SK-N-SH treated with all-trans-retinoic acid at 6 μM for 48 hours (cell line): Measurements from ENCODE around the gene STEAP2.

ENCODE experiments used
- ATAC-seq: fragments of 200-7000 bp; cut with Tn5 transposase; 3 replicates; pipeline ENCODE4 v1.9.1; 2020; ENCODE audit warnings: mild to moderate bottlenecking, moderate library complexity
- BACH2 ChIP-seq: fragments of 250-450 bp; sonication (Bioruptor Pico); IDR thresholded peaks from 2 replicates; pipeline ENCODE4 v1.9.0; 2021; ENCODE audit warnings: mild to moderate bottlenecking, borderline replicate concordance
- CSDC2 ChIP-seq: fragments of 250-450 bp; sonication (Bioruptor Pico); IDR thresholded peaks from 2 replicates; pipeline ENCODE4 v1.5.0; 2020; ENCODE audit warnings: mild to moderate bottlenecking, moderate library complexity
- ESRRG ChIP-seq: fragments of 250-450 bp; sonication (Bioruptor Pico); IDR thresholded peaks from 2 replicates; pipeline ENCODE4 v1.6.1; 2021; ENCODE audit warnings: mild to moderate bottlenecking
- GLIS3 ChIP-seq: fragments of 250-450 bp; sonication (Bioruptor Pico); IDR thresholded peaks from 2 replicates; pipeline ENCODE4 v1.5.0; 2020; ENCODE audit warnings: mild to moderate bottlenecking, moderate library complexity
- ISL1 ChIP-seq: fragments of 250-450 bp; sonication (Bioruptor Pico); IDR thresholded peaks from 2 replicates; pipeline ENCODE4 v2.1.2; 2022; ENCODE audit warnings: mild to moderate bottlenecking, moderate library complexity
- OSR1 ChIP-seq: fragments of 250-450 bp; sonication (Bioruptor Pico); IDR thresholded peaks from 2 replicates; pipeline ENCODE4 v1.8.0; 2022; ENCODE audit warnings: moderate library complexity, mild to moderate bottlenecking, inconsistent platforms
- RARB ChIP-seq: fragments of 250-450 bp; sonication (Bioruptor Pico); IDR thresholded peaks from 2 replicates; pipeline ENCODE4 v1.8.0; 2021; ENCODE audit warnings: mild to moderate bottlenecking, moderate library complexity
- SNAI2 ChIP-seq: fragments of 250-450 bp; sonication (Bioruptor Pico); IDR thresholded peaks from 2 replicates; pipeline ENCODE4 v1.5.0; 2020; ENCODE audit warnings: mild to moderate bottlenecking, moderate library complexity
- TCF4 ChIP-seq: fragments of 250-450 bp; sonication (Bioruptor Pico); IDR thresholded peaks from 2 replicates; pipeline ENCODE4 v1.8.0; 2021; ENCODE audit warnings: mild to moderate bottlenecking, moderate library complexity, borderline replicate concordance
- TOX ChIP-seq: fragments of 250-450 bp; sonication (Bioruptor Pico); IDR thresholded peaks from 2 replicates; pipeline ENCODE4 v1.8.0; 2021; ENCODE audit warnings: mild to moderate bottlenecking, moderate library complexity, borderline replicate concordance
- ZC3H10 ChIP-seq: fragments of 250-450 bp; sonication (Bioruptor Pico); IDR thresholded peaks from 2 replicates; pipeline ENCODE4 v1.5.1; 2021; ENCODE audit warnings: mild to moderate bottlenecking, moderate library complexity
- ZFP3 ChIP-seq: fragments of 250-450 bp; sonication (Bioruptor Pico); IDR thresholded peaks from 2 replicates; pipeline ENCODE4 v1.5.0; 2020; ENCODE audit warnings: mild to moderate bottlenecking, moderate library complexity
- ZFP30 ChIP-seq: fragments of 450-650 bp; formaldehyde crosslinking; IDR thresholded peaks from 2 replicates; pipeline ENCODE4 v1.5.0; 2022; ENCODE audit warnings: mild to moderate bottlenecking, moderate library complexity
- ZNF565 ChIP-seq: fragments of 450-650 bp; formaldehyde crosslinking; conservative IDR thresholded peaks from 2 replicates; pipeline ENCODE4 v1.5.0; 2020; ENCODE audit warnings: low read depth, mild to moderate bottlenecking, moderate library complexity
- ZNF70 ChIP-seq: fragments of 450-650 bp; formaldehyde crosslinking; IDR thresholded peaks from 2 replicates; pipeline ENCODE4 v1.5.0; 2020; ENCODE audit warnings: mild to moderate bottlenecking, moderate library complexity
- ZNF8 ChIP-seq: fragments of 450-650 bp; formaldehyde crosslinking; IDR thresholded peaks from 2 replicates; pipeline ENCODE4 v1.5.0; 2020; ENCODE audit warnings: mild to moderate bottlenecking, moderate library complexity
- TF ChIP-seq, protein P1 (sequence below): fragments of 250-450 bp; sonication (Bioruptor Pico); IDR thresholded peaks from 2 replicates; pipeline ENCODE4 v1.8.0; 2021; ENCODE audit warnings: low read depth, mild to moderate bottlenecking, moderate library complexity, borderline replicate concordance
- TF ChIP-seq, protein P2 (sequence below): fragments of 250-450 bp; sonication (Bioruptor Pico); IDR thresholded peaks from 2 replicates; pipeline ENCODE4 v1.5.1; 2020; ENCODE audit warnings: low read depth, mild to moderate bottlenecking, moderate library complexity
- TF ChIP-seq, protein P3 (sequence below): fragments of 250-450 bp; sonication (Bioruptor Pico); IDR thresholded peaks from 2 replicates; pipeline ENCODE4 v1.8.0; 2020; ENCODE audit warnings: mild to moderate bottlenecking, moderate library complexity, borderline replicate concordance
- TF ChIP-seq, protein P4 (sequence below): fragments of 250-450 bp; sonication (Bioruptor Pico); IDR thresholded peaks from 2 replicates; pipeline ENCODE4 v1.5.1; 2021; ENCODE audit warnings: mild to moderate bottlenecking, moderate library complexity
- TF ChIP-seq, protein P5 (sequence below): fragments of 250-450 bp; sonication (Bioruptor Pico); IDR thresholded peaks from 2 replicates; pipeline ENCODE4 v1.5.0; 2020; ENCODE audit warnings: mild to moderate bottlenecking, moderate library complexity

STEAP2 gene

DNA sequence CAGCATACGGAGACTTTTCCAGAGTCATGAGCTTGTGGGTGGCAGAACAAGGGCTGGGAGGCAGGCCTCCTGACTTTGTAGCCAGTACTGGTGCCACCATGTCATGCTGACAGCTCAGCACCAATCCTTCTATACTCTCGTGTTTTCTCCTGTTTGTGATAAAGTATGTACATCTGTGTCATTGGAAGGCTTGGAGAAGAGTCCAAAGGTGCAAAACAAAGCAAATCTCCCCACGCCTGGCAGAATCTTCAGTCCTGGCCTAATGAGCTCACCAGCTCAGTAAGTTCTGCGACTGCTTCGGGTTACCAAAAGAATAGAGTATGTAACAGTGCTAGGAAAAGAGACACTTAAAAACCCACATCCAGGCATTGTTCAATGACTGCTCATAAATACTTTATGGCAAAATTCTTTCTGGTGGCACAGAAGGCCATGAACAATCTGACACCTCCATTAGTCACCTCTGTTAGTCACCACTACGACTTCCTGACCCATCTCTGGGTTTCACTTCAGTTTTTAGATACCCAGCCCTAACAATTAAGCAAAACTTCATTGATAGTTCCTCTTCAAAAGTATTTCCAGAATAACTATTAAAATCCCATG, 32.8 kb upstream of the STEAP2 start:
- peak; percentile 92 for ATAC-seq
- TF ChIP-seq, protein P1, sequence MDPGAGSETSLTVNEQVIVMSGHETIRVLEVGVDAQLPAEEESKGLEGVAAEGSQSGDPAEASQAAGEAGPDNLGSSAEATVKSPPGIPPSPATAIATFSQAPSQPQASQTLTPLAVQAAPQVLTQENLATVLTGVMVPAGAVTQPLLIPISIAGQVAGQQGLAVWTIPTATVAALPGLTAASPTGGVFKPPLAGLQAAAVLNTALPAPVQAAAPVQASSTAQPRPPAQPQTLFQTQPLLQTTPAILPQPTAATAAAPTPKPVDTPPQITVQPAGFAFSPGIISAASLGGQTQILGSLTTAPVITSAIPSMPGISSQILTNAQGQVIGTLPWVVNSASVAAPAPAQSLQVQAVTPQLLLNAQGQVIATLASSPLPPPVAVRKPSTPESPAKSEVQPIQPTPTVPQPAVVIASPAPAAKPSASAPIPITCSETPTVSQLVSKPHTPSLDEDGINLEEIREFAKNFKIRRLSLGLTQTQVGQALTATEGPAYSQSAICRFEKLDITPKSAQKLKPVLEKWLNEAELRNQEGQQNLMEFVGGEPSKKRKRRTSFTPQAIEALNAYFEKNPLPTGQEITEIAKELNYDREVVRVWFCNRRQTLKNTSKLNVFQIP (CRISPR knock-in tag), result 0 out of 2 replicates have a peak, but pooled peaks have one; percentile 18
- TF ChIP-seq OSR1 (CRISPR knock-in tag) (0 out of 2 replicates have a peak, but pooled peaks have one; percentile 29), GLIS3 (CRISPR knock-in tag) (no peak)

DNA sequence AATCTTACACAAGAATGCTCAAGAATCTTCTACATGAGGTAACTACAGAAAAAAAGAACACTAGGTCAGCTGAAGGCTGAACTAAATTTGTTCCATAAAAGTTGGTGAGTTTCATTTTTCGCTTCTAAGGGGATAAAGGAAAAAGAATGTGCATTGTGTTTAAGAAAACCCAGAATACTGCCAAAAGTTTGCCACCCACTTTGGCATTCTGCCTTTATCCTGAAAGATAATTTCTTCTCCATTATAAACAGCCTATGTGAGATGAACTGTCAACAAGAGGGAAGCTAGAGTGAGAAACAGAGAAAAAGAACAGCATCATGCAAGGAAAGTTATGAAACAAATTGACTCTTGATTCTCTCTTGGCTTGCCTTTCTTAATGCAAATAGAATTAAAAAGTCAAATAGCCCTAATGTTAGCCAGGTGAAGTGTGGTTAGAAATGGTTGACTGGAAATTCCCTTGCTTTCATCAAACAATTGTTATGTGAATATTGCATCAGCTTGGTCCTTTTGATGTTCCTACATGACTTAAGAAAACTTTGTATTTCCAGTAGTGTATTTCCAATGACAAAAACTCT, 31.4 kb upstream of the STEAP2 start:
- ATAC-seq, result peak; percentile 47
- peak; percentile 21; the same call in 1 of the 2 replicates for TF ChIP-seq TOX (CRISPR knock-in tag)
- TF ChIP-seq, protein P2, sequence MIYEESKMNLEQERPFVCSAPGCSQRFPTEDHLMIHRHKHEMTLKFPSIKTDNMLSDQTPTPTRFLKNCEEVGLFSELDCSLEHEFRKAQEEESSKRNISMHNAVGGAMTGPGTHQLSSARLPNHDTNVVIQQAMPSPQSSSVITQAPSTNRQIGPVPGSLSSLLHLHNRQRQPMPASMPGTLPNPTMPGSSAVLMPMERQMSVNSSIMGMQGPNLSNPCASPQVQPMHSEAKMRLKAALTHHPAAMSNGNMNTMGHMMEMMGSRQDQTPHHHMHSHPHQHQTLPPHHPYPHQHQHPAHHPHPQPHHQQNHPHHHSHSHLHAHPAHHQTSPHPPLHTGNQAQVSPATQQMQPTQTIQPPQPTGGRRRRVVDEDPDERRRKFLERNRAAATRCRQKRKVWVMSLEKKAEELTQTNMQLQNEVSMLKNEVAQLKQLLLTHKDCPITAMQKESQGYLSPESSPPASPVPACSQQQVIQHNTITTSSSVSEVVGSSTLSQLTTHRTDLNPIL, result no peak
- TF ChIP-seq, all 23 proteins: peak for 1

DNA sequence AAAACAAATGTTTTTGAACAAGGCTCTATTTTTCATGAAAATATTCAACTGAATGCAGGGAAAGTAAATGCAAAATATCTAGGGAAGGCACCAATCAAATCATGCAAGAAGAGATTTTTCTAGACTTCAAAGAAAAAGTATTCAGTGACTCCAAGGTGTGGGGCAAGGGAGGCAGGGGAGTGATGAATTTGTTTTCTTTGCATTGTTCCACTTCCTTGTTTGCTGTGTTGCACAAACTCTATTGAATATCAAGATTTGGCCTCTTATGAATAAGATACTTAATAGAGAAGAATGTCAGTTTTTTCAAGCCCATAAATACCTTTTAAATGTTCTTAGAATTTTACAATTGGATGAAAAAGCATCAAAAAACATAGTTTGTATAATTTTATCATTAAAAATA, 30.9 kb upstream of the STEAP2 start:
- no peak for ATAC-seq
- TF ChIP-seq ZC3H10 (CRISPR knock-in tag), result no peak
- TF ChIP-seq CSDC2, result no peak
- no peak for TF ChIP-seq ZFP30 (CRISPR knock-in tag)
- no peak for TF ChIP-seq OSR1 (CRISPR knock-in tag)
- no peak for TF ChIP-seq ZNF70 (CRISPR knock-in tag)
- TF ChIP-seq TOX (CRISPR knock-in tag), result no peak
- no peak for TF ChIP-seq ZNF8
- TF ChIP-seq, protein P3, sequence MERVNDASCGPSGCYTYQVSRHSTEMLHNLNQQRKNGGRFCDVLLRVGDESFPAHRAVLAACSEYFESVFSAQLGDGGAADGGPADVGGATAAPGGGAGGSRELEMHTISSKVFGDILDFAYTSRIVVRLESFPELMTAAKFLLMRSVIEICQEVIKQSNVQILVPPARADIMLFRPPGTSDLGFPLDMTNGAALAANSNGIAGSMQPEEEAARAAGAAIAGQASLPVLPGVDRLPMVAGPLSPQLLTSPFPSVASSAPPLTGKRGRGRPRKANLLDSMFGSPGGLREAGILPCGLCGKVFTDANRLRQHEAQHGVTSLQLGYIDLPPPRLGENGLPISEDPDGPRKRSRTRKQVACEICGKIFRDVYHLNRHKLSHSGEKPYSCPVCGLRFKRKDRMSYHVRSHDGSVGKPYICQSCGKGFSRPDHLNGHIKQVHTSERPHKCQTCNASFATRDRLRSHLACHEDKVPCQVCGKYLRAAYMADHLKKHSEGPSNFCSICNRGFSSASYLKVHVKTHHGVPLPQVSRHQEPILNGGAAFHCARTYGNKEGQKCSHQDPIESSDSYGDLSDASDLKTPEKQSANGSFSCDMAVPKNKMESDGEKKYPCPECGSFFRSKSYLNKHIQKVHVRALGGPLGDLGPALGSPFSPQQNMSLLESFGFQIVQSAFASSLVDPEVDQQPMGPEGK (CRISPR knock-in tag), result no peak
- TF ChIP-seq ZNF565 (CRISPR knock-in tag), result no peak
- TF ChIP-seq ISL1 (CRISPR knock-in tag), result no peak
- TF ChIP-seq GLIS3 (CRISPR knock-in tag), result no peak
- TF ChIP-seq, protein P4, sequence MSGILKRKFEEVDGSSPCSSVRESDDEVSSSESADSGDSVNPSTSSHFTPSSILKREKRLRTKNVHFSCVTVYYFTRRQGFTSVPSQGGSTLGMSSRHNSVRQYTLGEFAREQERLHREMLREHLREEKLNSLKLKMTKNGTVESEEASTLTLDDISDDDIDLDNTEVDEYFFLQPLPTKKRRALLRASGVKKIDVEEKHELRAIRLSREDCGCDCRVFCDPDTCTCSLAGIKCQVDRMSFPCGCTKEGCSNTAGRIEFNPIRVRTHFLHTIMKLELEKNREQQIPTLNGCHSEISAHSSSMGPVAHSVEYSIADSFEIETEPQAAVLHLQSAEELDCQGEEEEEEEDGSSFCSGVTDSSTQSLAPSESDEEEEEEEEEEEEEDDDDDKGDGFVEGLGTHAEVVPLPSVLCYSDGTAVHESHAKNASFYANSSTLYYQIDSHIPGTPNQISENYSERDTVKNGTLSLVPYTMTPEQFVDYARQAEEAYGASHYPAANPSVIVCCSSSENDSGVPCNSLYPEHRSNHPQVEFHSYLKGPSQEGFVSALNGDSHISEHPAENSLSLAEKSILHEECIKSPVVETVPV, result no peak
- TF ChIP-seq BACH2 (CRISPR knock-in tag), result no peak
- TF ChIP-seq ZFP3, result no peak
- no peak for TF ChIP-seq RARB (CRISPR knock-in tag)
- no peak for TF ChIP-seq TCF4 (CRISPR knock-in tag)
- TF ChIP-seq, protein P1 (CRISPR knock-in tag), result no peak
- no peak for TF ChIP-seq ESRRG (CRISPR knock-in tag)
- TF ChIP-seq, protein P5, sequence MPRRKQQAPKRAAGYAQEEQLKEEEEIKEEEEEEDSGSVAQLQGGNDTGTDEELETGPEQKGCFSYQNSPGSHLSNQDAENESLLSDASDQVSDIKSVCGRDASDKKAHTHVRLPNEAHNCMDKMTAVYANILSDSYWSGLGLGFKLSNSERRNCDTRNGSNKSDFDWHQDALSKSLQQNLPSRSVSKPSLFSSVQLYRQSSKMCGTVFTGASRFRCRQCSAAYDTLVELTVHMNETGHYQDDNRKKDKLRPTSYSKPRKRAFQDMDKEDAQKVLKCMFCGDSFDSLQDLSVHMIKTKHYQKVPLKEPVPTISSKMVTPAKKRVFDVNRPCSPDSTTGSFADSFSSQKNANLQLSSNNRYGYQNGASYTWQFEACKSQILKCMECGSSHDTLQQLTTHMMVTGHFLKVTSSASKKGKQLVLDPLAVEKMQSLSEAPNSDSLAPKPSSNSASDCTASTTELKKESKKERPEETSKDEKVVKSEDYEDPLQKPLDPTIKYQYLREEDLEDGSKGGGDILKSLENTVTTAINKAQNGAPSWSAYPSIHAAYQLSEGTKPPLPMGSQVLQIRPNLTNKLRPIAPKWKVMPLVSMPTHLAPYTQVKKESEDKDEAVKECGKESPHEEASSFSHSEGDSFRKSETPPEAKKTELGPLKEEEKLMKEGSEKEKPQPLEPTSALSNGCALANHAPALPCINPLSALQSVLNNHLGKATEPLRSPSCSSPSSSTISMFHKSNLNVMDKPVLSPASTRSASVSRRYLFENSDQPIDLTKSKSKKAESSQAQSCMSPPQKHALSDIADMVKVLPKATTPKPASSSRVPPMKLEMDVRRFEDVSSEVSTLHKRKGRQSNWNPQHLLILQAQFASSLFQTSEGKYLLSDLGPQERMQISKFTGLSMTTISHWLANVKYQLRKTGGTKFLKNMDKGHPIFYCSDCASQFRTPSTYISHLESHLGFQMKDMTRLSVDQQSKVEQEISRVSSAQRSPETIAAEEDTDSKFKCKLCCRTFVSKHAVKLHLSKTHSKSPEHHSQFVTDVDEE (CRISPR knock-in tag), result no peak
- no peak for TF ChIP-seq SNAI2 (CRISPR knock-in tag)
